UCSD-AML1 (cell line): ENCODE measurements around the gene PAQR7.

ENCODE experiments used
- DNase-seq: peaks from one replicate; lab custom pipeline; 2025; ENCODE audit not compliant: unreplicated experiment; lab: John Stamatoyannopoulos, UW

Gene PAQR7

DNA sequence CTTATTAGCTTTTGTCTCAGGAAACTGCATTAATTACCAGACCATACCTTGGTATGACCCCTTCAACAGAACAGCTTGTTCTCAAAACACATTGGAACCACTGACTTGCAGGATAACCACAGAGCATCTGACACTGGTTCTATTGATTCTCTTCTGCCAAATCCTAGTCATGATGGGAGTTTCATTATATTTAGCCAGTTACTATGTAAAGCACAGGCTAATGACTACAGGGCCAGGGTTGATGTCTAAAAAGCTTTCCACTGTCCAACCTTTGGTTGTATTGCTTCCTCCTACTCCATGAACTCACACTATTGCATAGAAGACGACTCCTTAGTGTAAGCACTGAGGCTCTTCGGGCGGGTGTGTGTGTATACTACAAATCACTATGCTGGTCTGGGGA lies 27.0 kb upstream of the PAQR7 start:
- DNase-seq = no peak

DNA sequence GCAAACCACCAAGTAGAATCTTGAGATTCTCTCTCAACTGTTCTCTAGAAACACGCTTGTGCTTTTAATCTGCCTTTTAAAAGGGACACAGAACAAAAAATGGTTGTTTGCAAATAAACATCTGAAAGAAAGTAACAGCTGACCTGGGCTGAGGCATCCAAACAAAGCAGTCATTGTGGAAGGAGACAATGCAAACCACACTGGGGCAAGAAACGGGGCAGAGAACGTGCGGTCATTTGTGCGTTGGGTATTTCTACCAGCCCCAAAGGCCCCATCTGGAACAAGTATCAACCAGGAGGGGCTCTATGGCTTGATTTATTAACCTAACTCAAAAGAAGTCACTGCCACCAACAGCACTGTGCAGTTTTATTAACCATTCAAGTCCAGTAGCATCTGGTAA lies 24.7 kb upstream of the PAQR7 start:
- no peak for DNase-seq

DNA sequence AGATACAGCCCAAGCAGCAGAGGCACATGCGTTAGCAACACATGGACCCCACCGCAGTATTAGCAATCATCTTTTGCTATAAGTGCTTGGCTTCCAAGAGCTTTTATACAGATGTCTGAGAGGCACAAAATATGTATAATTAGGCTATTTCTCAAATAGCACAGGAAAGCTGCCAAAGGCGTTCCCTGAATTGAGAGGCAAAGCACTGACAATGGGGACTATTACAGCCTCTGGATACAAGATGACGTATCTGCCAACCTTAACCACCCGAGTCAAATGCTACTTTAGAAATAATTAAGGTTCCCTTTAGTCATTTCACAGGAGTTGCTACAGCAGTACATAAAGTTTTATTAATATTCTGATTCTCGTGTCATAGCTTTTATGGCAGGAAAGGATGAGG lies 24.3 kb upstream of the PAQR7 start:
- DNase-seq = no peak

DNA sequence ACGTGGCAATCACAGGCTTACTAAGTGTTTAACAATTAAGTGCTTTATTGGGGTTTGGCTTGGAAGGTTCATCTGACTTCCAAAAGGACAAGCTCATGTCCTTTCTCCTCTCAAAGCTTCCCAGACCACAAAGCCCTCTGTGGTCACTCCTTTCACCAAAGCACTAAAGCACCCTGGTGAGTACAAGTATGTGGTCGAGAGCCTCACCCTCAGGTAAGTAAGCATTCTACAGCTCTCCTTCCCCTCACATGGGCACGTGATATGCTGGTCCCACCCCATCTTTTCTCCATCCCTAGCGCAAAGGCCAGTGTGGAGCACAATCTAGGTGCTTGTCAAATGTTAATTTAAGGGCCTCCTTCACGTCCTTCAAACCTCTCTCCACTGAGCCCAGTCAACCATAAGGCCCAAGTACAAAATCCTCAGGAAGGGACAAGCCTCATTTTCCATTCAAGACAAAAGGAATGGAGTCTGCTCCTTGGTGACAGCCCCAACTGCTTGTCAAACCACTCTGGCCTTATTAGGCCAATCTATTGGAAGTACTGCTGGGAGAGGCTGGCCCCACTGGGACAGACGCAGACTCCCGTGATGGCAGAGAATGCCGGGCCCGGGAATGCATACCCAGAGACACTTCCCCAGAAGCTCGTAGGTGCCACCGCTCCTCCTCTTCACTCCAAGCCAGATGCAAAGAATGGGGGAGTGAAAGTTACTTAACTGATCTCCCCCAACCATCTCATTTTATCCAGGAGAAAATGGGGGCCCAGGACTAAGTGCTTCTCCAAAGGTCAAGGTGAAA lies 22.9 kb upstream of the PAQR7 start:
- no peak for DNase-seq

DNA sequence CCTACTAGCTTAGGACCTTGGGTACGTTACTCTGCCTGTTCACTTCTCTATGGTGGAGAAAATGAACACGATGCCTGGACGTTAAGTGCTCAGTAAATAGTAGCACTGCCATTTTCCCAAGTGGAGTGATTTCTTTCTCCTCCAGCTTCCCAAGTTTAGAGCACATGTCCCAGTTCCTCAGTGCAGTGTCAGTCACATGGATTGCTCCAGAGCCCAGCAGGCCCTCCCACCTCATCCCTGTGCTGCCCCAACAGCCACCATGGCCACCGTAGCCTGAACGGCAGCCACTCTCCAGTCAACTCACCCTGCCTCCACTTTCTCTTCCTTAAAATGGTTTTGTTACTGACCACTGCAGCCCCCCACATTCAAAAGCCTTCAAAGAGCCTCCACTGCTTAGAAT lies 22.2 kb upstream of the PAQR7 start:
- no peak for DNase-seq

DNA sequence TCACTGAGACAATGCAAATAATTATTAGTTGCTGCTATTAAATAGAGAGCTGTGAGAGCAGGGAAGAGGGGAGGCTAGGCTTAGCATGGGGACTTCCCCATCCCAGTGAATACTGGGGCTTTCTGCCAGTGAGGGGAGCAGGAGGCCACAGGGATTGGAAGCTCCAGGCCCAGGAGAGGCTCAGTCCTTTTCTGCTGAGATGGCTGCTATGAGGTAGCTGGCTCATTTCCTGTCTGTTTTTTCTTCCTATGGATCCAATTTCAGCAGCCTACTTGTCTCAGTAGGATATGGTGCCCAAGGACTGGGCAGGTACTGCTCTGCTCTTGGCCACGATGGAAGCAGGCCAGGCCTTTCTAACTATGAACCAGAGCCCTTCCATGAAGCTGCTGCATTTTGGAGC lies 20.8 kb upstream of the PAQR7 start:
- DNase-seq = no peak

DNA sequence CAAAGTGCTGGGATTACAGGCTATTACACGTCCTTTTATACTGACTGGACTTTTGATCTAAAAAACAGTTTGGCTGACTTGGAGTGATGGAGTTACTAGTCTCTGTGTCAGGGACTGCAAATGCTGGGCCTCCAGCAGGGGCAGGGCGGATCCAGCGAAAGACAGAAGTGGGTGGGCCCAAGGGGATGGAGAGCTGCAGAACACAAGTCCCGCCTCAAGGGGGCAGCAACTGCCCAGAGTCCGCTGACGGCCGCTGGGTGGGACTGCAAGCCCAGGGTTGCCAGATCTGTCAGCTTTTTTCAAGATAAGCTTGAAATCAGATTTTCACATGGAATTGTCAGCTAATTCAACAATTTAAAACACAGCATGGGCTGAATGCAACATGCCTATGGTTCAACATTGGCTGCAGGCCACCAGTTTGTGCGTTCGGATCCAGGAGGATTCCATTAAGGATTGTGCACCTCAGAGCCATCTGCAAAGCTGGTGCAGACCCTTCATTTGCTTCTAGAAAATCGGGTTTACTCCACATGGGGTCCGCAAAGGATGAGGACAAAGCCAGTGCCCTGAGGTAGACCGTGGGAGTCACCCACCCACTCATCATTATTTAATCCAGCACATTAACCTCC lies 20.0 kb upstream of the PAQR7 start:
- peak; percentile 90 for DNase-seq

DNA sequence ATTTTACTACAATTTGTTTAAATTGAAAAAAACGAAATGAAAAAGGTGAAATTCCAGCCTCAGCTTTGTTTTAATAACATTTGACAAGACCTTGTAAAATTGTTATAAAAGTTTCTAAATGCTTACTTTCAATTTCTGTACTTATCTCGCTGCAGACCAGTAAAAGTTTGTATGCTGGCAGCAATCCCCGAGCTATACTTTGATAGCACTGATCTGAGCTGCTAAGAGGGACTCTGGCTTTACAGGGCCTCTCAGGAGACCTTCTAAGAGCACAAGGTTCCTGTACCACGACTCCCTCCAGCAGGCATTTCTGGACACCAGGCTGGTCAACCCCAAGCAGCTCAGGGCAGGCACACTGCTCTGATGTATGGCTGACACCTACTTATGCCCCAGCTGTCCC lies 17.6 kb upstream of the PAQR7 start:
- DNase-seq = no peak

DNA sequence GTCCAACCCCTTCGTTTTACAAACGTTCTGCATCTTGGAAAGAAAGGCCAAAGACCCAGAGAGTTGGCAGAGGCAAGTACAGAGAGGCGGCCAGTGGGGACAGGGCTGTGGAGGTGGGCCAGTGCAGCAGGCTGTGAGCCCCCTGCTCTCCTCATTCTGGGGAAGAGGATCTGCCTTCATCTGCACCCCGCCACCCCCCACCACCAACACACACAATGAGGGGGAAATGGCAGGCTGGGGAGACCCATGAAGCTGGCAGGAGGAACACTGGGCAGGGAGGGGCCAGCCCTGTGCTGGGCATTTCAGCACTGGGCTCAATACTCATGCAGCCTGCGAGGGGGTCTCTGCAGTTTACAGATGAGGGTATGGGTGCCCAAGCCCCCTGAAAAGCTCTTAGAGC lies 16.1 kb upstream of the PAQR7 start:
- no peak for DNase-seq

DNA sequence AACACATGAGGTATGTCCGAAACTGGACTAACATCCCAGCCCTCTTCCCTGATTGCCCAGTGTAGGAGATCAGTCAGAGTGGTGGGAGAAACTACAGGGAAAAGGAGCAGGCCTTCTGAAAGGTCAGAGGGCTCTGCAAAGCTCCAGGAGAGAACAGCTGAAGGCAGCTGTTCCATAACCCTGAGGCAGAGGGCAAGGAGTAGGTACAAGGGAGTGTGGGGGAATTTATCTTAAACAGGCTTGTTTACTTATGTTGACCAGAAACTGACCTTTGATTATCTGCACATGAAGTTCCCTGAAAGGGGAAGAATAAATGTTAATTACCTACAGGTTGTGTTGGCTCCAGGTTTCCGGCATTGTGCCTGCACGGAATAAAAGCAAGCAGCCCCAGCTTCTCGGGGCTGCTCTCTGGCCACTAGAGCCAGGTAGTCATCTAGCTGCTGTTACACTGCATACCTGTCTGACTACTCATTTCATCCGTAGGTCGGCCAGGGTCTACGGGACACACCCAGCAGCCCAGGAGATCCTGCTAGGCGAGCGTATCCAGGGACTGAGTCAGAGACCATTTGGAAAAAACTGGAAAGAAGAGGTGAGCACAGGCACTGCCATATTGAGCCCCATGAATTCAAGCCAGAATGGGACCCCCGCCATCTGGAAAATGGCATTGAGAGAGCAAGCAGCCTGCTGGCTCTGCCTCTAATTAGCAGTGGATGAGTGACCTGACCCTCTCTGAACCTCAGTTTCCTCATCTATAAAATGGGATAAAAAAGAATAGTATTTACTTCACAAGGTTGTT lies 14.9 kb upstream of the PAQR7 start:
- DNase-seq = no peak

DNA sequence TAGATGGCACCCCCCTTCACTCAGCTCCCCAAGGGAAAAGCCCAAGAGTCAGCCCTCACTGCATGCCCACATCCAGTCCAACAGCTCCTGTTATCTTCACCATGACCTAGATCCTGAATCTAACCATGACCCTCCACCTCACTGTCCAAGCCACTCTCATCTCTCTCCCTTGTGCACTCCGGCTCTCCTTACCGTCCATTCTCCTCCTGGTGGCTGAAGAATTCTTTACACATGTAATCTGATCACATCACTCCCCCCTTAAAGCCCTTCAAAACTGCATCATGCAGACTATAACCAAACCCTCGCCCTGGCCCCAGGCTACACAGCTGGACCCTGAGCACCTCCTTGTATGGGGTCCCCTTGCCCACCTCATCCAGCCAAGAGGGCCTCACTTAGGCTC lies 14.0 kb upstream of the PAQR7 start:
- DNase-seq = no peak

DNA sequence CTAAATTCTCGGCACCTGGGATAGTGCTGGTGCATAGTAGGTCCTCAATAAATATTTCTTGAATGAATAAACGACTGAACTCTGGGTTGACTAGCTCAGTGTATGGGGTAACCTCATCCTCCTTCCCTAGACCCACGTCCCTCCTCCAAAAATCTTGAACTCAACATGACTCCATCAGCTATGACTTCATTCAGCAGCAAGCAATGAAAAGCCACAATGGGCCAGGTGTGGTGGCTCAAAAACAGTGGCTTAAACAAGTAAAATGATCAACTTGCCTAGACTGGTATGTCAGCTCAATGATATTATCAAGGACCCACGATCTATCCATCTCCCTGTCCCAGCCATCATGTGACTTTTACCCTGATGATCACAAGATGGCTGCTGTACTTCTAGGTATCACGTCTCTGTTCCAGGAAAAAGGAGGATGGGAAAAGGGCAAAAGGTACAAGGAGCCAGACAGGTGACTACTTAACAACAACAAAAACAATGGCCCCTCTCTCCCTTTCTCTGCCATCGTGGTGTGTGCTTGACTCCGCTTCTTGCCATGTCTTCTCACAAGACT lies 13.0 kb upstream of the PAQR7 start:
- DNase-seq = no peak

DNA sequence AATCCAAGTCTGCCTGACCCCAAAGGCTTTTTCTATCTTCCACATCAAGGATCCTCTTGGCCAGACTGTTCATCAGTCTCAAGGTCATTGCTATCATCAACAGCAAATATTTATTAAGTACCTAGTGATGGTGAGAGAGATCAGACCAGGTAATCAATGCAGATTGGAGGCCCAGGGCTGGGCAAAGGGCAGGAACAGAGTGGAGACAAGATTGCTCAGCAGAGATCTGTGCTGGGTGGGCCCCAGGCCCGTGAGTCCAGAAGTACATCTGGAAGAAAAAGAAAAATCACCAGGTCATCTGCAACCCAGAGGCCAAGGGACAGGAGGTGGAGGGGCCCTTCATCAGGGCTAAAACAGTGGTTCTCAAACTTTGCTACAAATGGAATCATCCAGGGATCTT lies 10.1 kb upstream of the PAQR7 start:
- no peak for DNase-seq

DNA sequence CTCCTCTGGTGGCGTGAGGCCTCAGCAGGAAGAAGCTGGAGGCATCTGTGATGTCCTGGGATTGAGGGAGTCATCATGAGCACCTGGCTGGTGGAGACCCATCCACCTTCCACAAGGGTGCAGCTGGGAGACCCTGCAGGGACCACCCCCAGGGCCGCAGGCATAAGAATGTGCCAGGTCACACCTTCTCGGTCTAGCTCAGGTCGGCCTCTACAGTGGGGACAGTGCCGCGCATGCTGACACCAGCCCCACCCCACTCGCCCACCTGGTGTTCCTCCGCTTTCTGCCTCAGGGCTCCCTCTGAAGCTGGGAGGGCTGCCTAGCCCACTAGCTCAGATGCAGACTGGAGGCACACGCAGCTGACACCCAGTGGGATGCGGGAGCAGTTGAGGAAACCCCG lies 5.8 kb upstream of the PAQR7 start:
- DNase-seq = no peak

DNA sequence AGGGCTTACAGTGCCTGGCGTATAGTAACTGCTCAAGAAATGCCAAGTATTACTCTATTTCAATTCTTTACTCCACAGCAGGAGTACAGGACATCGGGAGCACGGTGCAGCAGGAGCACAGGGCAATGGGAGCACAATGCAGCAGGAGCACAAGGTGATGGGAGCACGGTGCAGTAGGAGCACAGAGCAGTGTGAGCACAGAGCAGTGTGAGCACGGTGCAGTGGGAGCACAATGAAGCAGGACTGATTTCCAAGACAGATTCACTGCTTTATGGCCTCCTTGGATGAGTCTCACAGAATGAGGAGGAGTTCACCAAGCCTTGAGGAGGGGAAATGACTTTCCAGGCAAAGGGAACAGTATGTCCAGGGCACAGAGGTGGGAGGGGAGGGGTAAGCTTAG lies 5.0 kb upstream of the PAQR7 start:
- DNase-seq = no peak

DNA sequence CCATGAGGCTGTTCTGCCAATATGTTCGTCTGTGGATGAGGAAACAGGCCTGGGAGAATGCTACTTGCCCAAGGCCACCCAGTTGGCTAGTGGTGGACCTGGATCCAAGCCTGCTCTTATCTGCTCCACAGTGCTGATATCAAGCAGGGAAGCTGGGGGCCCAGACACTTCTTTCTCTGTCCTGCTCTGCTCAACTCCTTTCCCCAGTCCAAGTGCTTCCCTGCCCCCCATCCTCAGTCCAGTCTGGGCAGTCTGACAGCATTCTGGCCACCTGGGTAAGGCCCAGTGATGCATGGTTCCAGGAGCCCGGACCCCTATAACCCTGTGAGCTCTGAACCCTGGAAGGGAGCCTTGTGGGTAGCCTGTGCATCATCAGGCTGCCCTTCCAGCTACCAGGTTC lies 4.2 kb upstream of the PAQR7 start:
- no peak for DNase-seq

DNA sequence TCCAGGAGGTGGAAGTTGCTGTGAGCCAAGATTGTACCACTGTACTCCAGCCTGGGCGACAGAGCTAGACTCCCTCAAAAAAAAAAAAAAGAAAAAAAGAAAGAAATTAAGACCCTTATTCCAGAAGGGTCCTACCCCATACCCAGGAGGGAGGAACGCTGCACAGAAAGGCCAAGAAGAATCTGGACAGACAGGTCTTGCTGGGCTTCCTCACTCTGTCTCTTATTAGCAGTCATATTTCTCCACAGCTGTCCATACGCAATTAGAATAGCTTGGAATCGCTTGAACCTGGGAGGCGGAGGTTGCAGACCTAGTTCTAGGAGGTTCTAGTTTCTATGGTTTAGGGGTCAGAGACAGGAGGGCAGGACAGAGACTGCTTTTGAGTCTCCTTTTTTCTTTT lies 3.2 kb upstream of the PAQR7 start:
- DNase-seq = no peak

DNA sequence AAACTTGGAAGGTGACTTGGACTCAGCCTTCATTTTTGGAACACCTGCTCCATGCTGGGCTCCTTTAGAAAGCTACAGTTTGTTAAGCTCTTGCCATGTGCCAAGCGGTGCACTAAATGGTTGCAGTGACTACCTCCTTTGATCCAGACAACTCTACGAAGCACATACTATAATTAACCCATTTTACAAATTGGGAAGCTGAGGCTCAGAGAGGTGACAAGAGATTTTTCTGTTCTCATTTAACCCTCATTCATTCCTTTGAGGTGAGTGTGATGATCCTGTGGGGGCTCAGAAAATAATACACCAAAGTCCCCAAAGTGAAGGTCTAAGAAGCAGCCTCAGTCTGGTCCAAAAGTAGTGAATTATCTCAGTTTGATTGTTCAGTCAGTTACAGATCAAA lies 1.6 kb upstream of the PAQR7 start:
- DNase-seq = no peak

DNA sequence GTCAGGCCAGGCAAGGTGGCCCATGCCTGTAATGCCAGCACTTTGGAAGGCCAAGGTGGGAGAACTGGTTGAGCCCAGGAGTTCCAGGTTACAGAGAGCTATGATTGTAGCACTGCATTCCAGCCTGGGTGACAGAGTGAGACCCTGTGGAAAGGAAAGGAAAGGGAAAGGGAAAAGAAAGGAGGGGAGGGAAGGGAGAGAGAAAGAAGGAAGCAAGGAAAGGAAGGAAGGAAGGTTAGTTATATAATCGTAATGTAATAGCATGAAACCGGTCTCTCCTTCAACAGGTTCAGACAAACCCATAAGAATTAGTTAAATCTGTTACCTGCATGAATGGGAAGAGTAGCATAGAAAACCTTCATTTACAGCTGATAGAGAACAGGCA lies 1.2 kb upstream of the PAQR7 start:
- DNase-seq = no peak

DNA sequence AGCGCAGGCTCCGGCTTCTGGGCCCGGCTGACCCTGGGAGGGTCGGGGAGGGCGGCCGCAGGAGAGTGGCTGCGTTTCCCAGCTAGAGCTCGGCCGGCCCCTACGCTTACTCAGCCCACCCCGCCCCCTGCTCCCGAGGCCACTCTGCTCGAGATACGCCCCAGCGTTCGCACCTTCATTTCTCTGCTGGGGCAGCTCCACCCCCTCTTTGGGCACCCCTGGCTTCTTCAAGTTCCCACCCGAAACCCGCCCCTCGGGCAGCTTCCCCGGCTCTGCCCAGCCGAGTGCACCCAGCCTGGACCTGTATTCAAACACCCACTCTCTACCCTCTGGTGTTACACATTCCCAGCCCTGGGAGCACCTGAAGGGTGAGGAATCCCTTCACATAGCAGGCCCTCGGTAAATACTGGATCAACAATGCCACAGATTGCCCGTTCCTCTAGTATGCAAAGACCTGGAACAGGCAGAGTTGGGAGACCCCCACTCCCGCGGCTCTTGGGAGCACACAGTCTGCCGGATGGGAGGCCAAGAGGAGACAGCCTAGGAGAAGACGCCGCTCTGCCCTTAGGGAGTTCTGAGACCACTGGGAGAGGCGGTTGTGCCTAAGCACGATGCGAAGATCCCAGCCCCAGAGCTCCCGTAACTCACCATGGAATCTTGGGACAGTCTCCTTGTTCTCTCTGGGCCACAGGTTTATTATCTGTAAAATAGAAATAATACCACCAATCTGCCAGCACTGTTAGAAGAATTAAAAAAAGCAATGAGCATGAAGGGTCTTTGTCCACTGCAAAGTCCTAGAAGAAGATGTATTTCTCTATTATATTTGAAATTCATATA lies 566 bp upstream of the PAQR7 start:
- DNase-seq = no peak

DNA sequence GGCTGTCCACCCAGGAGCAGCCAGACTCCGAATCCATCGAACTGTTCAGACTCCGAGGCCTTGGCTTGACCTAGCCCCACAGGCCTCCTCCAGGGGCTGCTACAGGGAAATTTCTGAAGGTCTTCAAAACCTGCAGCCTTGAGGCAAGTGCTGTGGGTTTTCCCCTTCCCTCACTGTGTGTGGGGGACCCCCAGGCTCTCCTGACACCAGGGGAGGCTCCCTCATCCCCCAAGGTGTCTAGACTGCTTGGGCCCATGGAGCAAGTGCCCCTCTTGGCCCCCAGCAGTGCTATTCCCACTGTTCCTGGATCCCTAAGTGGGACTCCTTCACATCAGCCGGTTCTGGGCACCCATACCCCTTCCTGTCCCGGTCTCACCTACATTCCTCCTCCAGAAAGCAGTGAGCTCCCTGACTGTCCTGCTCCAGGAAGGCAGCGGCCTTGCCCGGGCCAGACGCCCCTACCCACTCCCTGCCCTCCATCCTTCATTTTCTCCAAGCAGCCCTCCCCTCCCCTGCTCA lies 814 bp downstream of the PAQR7 start:
- no peak for DNase-seq
